HG02623 (cell line): ENCODE data around the gene EOMES.

Source experiments
- ATAC-seq: cut with Tn5 transposase; IDR thresholded peaks from one replicate; pipeline ENCODE4 v1.9.1; 2021; ENCODE audit warnings: moderate library complexity; ENCODE audit not compliant: unreplicated experiment

EOMES gene

GRCh38 chr3:27720899-27721716 is 1.0 kb downstream of the EOMES start:
- ATAC-seq, result no peak

- no peak for ATAC-seq
These were observed 2.7 kb downstream of the EOMES start for GRCh38 chr3:27719314-27720003.

GRCh38 chr3:27718459-27718858 is 3.7 kb downstream of the EOMES start:
- ATAC-seq, result no peak

- ATAC-seq, result no peak
These were observed 4.8 kb downstream of the EOMES start for GRCh38 chr3:27717200-27717852.

GRCh38 chr3:27716309-27716708 is 5.8 kb downstream of the EOMES start:
- no peak for ATAC-seq

GRCh38 chr3:27715863-27716262 is 6.3 kb downstream of the EOMES start:
- no peak for ATAC-seq

- ATAC-seq, result no peak
These were observed 6.7 kb downstream of the EOMES start for GRCh38 chr3:27715454-27715806.

GRCh38 chr3:27714692-27715453 is 7.2 kb downstream of the EOMES start:
- no peak for ATAC-seq

GRCh38 chr3:27714146-27714526 is 8.0 kb downstream of the EOMES start:
- no peak for ATAC-seq

GRCh38 chr3:27713435-27714145 is 8.5 kb downstream of the EOMES start:
- ATAC-seq, result no peak

- no peak for ATAC-seq
These were observed 9.1 kb downstream of the EOMES start for GRCh38 chr3:27713078-27713423.

- ATAC-seq, result peak; percentile 98
These were observed 9.7 kb downstream of the EOMES start for GRCh38 chr3:27712136-27713077.

GRCh38 chr3:27708250-27708649 is 13.9 kb downstream of the EOMES start:
- no peak for ATAC-seq

- peak; percentile 48 for ATAC-seq
These were observed 23.1 kb downstream of the EOMES start for GRCh38 chr3:27699067-27699466.

- ATAC-seq, result no peak
These were observed 25.2 kb downstream of the EOMES start for GRCh38 chr3:27696906-27697305.

GRCh38 chr3:27695636-27696035 is 26.5 kb downstream of the EOMES start:
- ATAC-seq, result no peak

- ATAC-seq, result no peak
These were observed 34.1 kb downstream of the EOMES start for GRCh38 chr3:27688053-27688452.

GRCh38 chr3:27686642-27687041 is 35.5 kb downstream of the EOMES start:
- no peak for ATAC-seq

- no peak for ATAC-seq
These were observed 36.6 kb downstream of the EOMES start for GRCh38 chr3:27685474-27685873.

- ATAC-seq, result no peak
These were observed 37.8 kb downstream of the EOMES start for GRCh38 chr3:27684302-27684701.
